ENCODE results near the gene IGFALS. TPM values are rescaled to one million over a fixed set of nuclear protein-coding genes. Genes with fewer than 3 reads are reported as not detected.

Gene IGFALS
- total RNA-seq, 1 donor from 2014 or later: 0.17 TPM

GRCh38 chr16:1762196-1762878, 31.2 kb downstream of the IGFALS start:
- Mint-ChIP-seq H3K4me3 (no peak overlapping the region), H3K4me1 (ENCODE audit: unreplicated experiment) (no peaks in the 10 kb centered on the region), H3K9me3 (no peaks in the 10 kb centered on the region), H3K36me3 (no peaks in the 10 kb centered on the region), H3K27ac (no peak overlapping the region), H3K27me3 (no peaks in the 10 kb centered on the region)
- TF ChIP-seq, protein P1, sequence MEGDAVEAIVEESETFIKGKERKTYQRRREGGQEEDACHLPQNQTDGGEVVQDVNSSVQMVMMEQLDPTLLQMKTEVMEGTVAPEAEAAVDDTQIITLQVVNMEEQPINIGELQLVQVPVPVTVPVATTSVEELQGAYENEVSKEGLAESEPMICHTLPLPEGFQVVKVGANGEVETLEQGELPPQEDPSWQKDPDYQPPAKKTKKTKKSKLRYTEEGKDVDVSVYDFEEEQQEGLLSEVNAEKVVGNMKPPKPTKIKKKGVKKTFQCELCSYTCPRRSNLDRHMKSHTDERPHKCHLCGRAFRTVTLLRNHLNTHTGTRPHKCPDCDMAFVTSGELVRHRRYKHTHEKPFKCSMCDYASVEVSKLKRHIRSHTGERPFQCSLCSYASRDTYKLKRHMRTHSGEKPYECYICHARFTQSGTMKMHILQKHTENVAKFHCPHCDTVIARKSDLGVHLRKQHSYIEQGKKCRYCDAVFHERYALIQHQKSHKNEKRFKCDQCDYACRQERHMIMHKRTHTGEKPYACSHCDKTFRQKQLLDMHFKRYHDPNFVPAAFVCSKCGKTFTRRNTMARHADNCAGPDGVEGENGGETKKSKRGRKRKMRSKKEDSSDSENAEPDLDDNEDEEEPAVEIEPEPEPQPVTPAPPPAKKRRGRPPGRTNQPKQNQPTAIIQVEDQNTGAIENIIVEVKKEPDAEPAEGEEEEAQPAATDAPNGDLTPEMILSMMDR (conservative IDR thresholded peaks at IDR 0.05): no peak
- no peak for DNase-seq (ENCODE audit: extremely low spot score, unreplicated experiment)

DNA sequence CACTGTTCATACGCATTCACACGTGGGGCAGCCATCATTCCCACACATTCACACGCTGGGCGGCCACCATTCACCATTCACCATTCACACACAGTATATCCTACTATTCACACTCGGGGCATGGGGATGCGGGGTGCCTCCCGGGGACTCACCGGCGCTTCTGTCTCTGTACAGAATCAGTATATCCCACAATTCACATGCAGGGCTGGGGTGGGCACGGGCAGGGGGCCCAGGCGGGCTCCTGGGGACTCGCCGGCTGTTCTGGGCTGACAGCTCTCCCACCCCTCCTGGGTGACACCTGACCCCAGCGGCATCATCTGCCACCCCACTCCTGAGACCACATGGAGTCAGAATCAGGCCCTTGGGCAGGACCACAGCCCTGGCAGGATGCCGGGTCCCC, 31.8 kb downstream of the IGFALS start:
- no peak overlapping the region for H3K27ac Mint-ChIP-seq
- DNase-seq (ENCODE audit: extremely low spot score, unreplicated experiment): no peak
- H3K4me1 Mint-ChIP-seq (ENCODE audit: unreplicated experiment): no peaks in the 10 kb centered on the region
- H3K9me3 Mint-ChIP-seq: no peaks in the 10 kb centered on the region
- H3K4me3 Mint-ChIP-seq: no peak overlapping the region
- TF ChIP-seq, protein P1 (conservative IDR thresholded peaks at IDR 0.05): no peak
- no peaks in the 10 kb centered on the region for H3K36me3 Mint-ChIP-seq
- no peaks in the 10 kb centered on the region for H3K27me3 Mint-ChIP-seq

- TF ChIP-seq, protein P1 (conservative IDR thresholded peaks at IDR 0.05): no peak
- H3K36me3 Mint-ChIP-seq: no peaks in the 10 kb centered on the region
- DNase-seq (ENCODE audit: extremely low spot score, unreplicated experiment): no peak
- no peak overlapping the region for H3K4me3 Mint-ChIP-seq
- no peaks in the 10 kb centered on the region for H3K4me1 Mint-ChIP-seq (ENCODE audit: unreplicated experiment)
- H3K9me3 Mint-ChIP-seq: no peaks in the 10 kb centered on the region
- no peaks in the 10 kb centered on the region for H3K27me3 Mint-ChIP-seq
- no peak overlapping the region for H3K27ac Mint-ChIP-seq
Observed at GRCh38 chr16:1760911-1761310, 32.6 kb downstream of the IGFALS start.

DNA sequence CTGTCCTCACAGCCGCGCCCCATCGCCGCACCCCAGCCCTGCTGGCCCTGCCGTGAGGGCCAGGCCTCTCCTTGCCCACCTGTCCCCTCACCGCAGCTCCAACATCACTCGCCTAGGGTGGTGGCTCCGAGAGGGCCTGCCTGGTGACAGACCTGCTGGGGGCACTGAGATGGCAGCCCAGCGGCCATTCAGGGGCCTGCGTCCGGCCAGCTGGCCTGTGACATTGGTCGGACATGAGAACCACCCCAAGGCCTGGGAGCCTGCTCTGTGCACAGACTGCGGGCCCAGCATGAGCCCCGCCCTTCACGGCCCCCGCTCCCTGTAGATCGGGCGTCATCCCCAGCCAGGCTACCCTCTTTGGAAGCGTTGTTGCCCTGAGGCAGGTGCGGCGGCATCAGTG, 34.0 kb downstream of the IGFALS start:
- Mint-ChIP-seq H3K27ac (no peak overlapping the region), H3K4me1 (ENCODE audit: unreplicated experiment) (no peaks in the 10 kb centered on the region), H3K9me3 (no peaks in the 10 kb centered on the region), H3K27me3 (no peaks in the 10 kb centered on the region), H3K4me3 (no peak overlapping the region), H3K36me3 (no peaks in the 10 kb centered on the region)
- TF ChIP-seq, protein P1 (conservative IDR thresholded peaks at IDR 0.05): no peak
- DNase-seq (ENCODE audit: extremely low spot score, unreplicated experiment): no peak

GRCh38 chr16:1758923-1759322, 34.6 kb downstream of the IGFALS start:
- Mint-ChIP-seq H3K4me1 (ENCODE audit: unreplicated experiment) (no peaks in the 10 kb centered on the region), H3K27me3 (no peaks in the 10 kb centered on the region), H3K36me3 (no peaks in the 10 kb centered on the region), H3K27ac (no peak overlapping the region), H3K4me3 (no peak overlapping the region), H3K9me3 (no peaks in the 10 kb centered on the region)
- no peak for DNase-seq (ENCODE audit: extremely low spot score, unreplicated experiment)
- TF ChIP-seq, protein P1 (conservative IDR thresholded peaks at IDR 0.05): no peak
